GM23338 (cell line): ENCODE measurements around the gene ERC1.

Experiments
- CTCF ChIP-seq, 2 experiments: fragments of 200-600 bp in 1 of 2; sonication (generic) in 1 of 2; conservative IDR thresholded peaks; 2 replicates each; pipeline versions ENCODE4 v1.5.1 to v1.6.1; 2016 to 2017; ENCODE audit warnings: antibody characterized with exemption in 2 of 2, low read depth in 2 of 2, mild to moderate bottlenecking in 2 of 2, moderate library complexity in 1 of 2
- ETS1 ChIP-seq: IDR thresholded peaks from 2 replicates; pipeline ENCODE4 v1.6.1; 2016; ENCODE audit warnings: antibody characterized with exemption

- TF ChIP-seq ETS1 = no peak
- TF ChIP-seq CTCF (conservative IDR thresholded peaks at IDR 0.05; ENCODE audit: low read depth in 2 of 2) = no peak
Measured at GRCh38 chr12:1481906-1482305, 490.9 kb downstream of the ERC1 start.
